Naive thymus-derived CD4-positive, alpha-beta T cell (primary cell): ENCODE results near the gene CDK9. TPM values are rescaled to one million over a fixed set of nuclear protein-coding genes. Genes with fewer than 3 reads are reported as not detected.
"Not testable (repeated sequence)": the region's sequence is repeated elsewhere in the genome, so short reads cannot be mapped to it uniquely, and the experiment has no call there.

ENCODE experiments used
- ATAC-seq: fragments of 150-1000 bp; cut with Tn5 transposase; 2 replicates; pipeline ENCODE4 v1.10.0; 2021; ENCODE audit warnings: mild to moderate bottlenecking, moderate library complexity
- CTCF ChIA-PET: fragments of 350-600 bp; sonication (Branson Sonifier 250); formaldehyde crosslinking; loops from one replicate; lab custom pipeline; 2021; ENCODE audit warnings: antibody characterized with exemption; lab: Charles Lee
- POLR2A ChIA-PET: fragments of 350-600 bp; sonication (Branson Sonifier 250); formaldehyde crosslinking; loops from one replicate; lab custom pipeline; 2021; ENCODE audit warnings: antibody characterized with exemption, inconsistent platforms; lab: Charles Lee
- DNase-seq, 9 donors: peaks; one replicate each; pipeline versions ENCODE4 v3.0.0 to v3.0.0-alpha.2; 2020 to 2022; ENCODE audit warnings: mixed read lengths in 1 of 9
- H3K27ac ChIP-seq: one replicate; pipeline ENCODE4 v1.7.0; 2013; ENCODE audit warnings: mild to moderate bottlenecking, low read depth, low read length, moderate library complexity
- H3K27me3 ChIP-seq, 2 donors: one replicate each; pipeline ENCODE4 v1.7.0; 2013; ENCODE audit warnings: low read length in 2 of 2, mild to moderate bottlenecking in 2 of 2, moderate library complexity in 2 of 2; ENCODE audit not compliant: control insufficient read depth in 2 of 2, insufficient read depth in 2 of 2
- H3K36me3 ChIP-seq, 3 experiments: 1 replicate in 2 of 3; 2 replicates in 1 of 3; pipeline ENCODE4 v1.7.0; 2013; ENCODE audit warnings: low read length in 3 of 3, mild to moderate bottlenecking in 3 of 3, moderate library complexity in 1 of 3; ENCODE audit not compliant: insufficient read depth in 3 of 3, control insufficient read depth in 2 of 3
- H3K4me1 ChIP-seq, 2 donors: one replicate each; pipeline ENCODE4 v1.7.0; 2013; ENCODE audit warnings: low read length in 2 of 2, mild to moderate bottlenecking in 2 of 2, moderate library complexity in 1 of 2; ENCODE audit not compliant: control insufficient read depth in 2 of 2, insufficient read depth in 2 of 2
- H3K4me3 ChIP-seq: 2 replicates; pipeline ENCODE4 v1.7.0; 2013; ENCODE audit warnings: mild to moderate bottlenecking, low read length
- H3K9me3 ChIP-seq, 3 experiments: 1 replicate in 2 of 3; 2 replicates in 1 of 3; pipeline ENCODE4 v1.7.0; 2013; ENCODE audit warnings: low read length in 3 of 3; ENCODE audit not compliant: control insufficient read depth in 2 of 3
- H3K27ac Mint-ChIP-seq, 9 donors: one replicate each; pipeline ENCODE4 v1.8.0; 2020 to 2022; ENCODE audit warnings: mixed read lengths in 9 of 9, mild to moderate bottlenecking in 8 of 9, moderate library complexity in 5 of 9, inconsistent platforms in 2 of 9
- H3K27me3 Mint-ChIP-seq, 5 donors: one replicate each; pipeline ENCODE4 v1.8.0; 2021 to 2022; ENCODE audit warnings: mixed read lengths in 5 of 5, mild to moderate bottlenecking in 1 of 5
- H3K36me3 Mint-ChIP-seq, 5 donors: one replicate each; pipeline ENCODE4 v1.8.0; 2020 to 2022; ENCODE audit warnings: mixed read lengths in 5 of 5, mild to moderate bottlenecking in 3 of 5, inconsistent platforms in 1 of 5
- H3K4me1 Mint-ChIP-seq, 7 donors: one replicate each; pipeline ENCODE4 v1.8.0; 2020 to 2022; ENCODE audit warnings: mixed read lengths in 7 of 7, mild to moderate bottlenecking in 3 of 7, inconsistent platforms in 1 of 7
- H3K4me3 Mint-ChIP-seq, 10 donors: one replicate each; pipeline ENCODE4 v1.8.0; 2020 to 2022; ENCODE audit warnings: mild to moderate bottlenecking in 10 of 10, mixed read lengths in 10 of 10, moderate library complexity in 6 of 10, inconsistent platforms in 2 of 10
- H3K9me3 Mint-ChIP-seq, 11 donors: one replicate each; pipeline ENCODE4 v1.8.0; 2020 to 2022; ENCODE audit warnings: mixed read lengths in 11 of 11, mild to moderate bottlenecking in 4 of 11, inconsistent platforms in 1 of 11, moderate library complexity in 1 of 11
- intact Hi-C, 2 donors: fragments of 100-400 bp; cut with micrococcal nuclease; formaldehyde crosslinking; loops; one replicate each; pipeline ENCODE4 v1.15.1; 2023
- polyA plus RNA-seq, 2 donors: library from polyadenylated mRNA; unstranded; fragments of 300-500 nt; fragmentation: Illumina TruSeq; gene quantifications; one replicate each; pipeline ENCODE4 v1.2.3, GENCODE V29; 2021
- total RNA-seq, 6 experiments: library from RNA in 5 of 6; stranded (reverse) in 5 of 6; gene quantifications; 1 replicate in 5 of 6; 2 replicates in 1 of 6; pipeline ENCODE4 v1.2.3 and lab custom pipeline; 2021 to 2026

CDK9 gene
- total and polyA plus RNA-seq, 7 experiments from 2014 or later, result 37.5 to 135 (median 120) TPM

- H3K27me3 Mint-ChIP-seq, result no peaks in the 10 kb centered on the region
- H3K27ac Mint-ChIP-seq, result peak overlapping the region in 1 of 9 donors; percentile 51
- ATAC-seq (no peak), DNase-seq (no peak)
- Histone ChIP-seq H3K4me3 (no peak overlapping the region), H3K36me3 (peaks cover 22 to 76% (median 26%) of the 10 kb centered on the region in 3 experiments), H3K27ac (no peak overlapping the region), H3K27me3 (no peaks in the 10 kb centered on the region), H3K4me1 (no peaks in the 10 kb centered on the region), H3K9me3 (no peaks in the 10 kb centered on the region)
- H3K4me3 Mint-ChIP-seq, result no peak overlapping the region
- peaks cover 5 to 23% (median 12%) of the 10 kb centered on the region in 7 donors for H3K4me1 Mint-ChIP-seq
- POLR2A ChIA-PET, result no interaction called here
- CTCF ChIA-PET, result interaction anchor here (1.1 kb wide), 1 partner anchor 168 kb away, joined by 3 read pairs; no protein-coding TSS in a partner anchor
- H3K36me3 Mint-ChIP-seq, result peaks cover 4 to 24% (median 6%) of the 10 kb centered on the region in 5 donors
- intact Hi-C loops, result no loop called here
- H3K9me3 Mint-ChIP-seq, result no peaks in the 10 kb centered on the region
These were observed 32.2 kb upstream of the CDK9 start for GRCh38 chr9:127753622-127754021.

- peaks cover 5 to 27% (median 13%) of the 10 kb centered on the region in 7 donors for H3K4me1 Mint-ChIP-seq
- Histone ChIP-seq H3K4me1 (no peaks in the 10 kb centered on the region), H3K36me3 (peaks cover 16 to 76% (median 23%) of the 10 kb centered on the region in 3 experiments), H3K27me3 (no peaks in the 10 kb centered on the region), H3K9me3 (no peaks in the 10 kb centered on the region), H3K27ac (no peak overlapping the region), H3K4me3 (no peak overlapping the region)
- ChIA-PET POLR2A (no interaction called here), CTCF (no interaction called here)
- peaks cover 4 to 26% (median 9%) of the 10 kb centered on the region in 5 donors for H3K36me3 Mint-ChIP-seq
- no peak for DNase-seq
- no peak overlapping the region for H3K4me3 Mint-ChIP-seq
- no peaks in the 10 kb centered on the region for H3K27me3 Mint-ChIP-seq
- intact Hi-C loops, result no loop called here
- no peaks in the 10 kb centered on the region for H3K9me3 Mint-ChIP-seq
- no peak overlapping the region for H3K27ac Mint-ChIP-seq
- no peak for ATAC-seq
These were observed 31.5 kb upstream of the CDK9 start for GRCh38 chr9:127754099-127755060.

GRCh38 chr9:127755061-127756060, 30.5 kb upstream of the CDK9 start:
- ChIA-PET POLR2A (interaction anchor here (1.5 kb wide), 1 partner anchor 28 kb away, joined by 5 read pairs; no protein-coding TSS in a partner anchor), CTCF (no interaction called here)
- Histone ChIP-seq H3K9me3 (no peaks in the 10 kb centered on the region), H3K36me3 (peaks cover 12 to 70% (median 19%) of the 10 kb centered on the region in 3 experiments), H3K27me3 (no peaks in the 10 kb centered on the region), H3K4me1 (no peaks in the 10 kb centered on the region), H3K27ac (no peak overlapping the region), H3K4me3 (no peak overlapping the region)
- H3K27ac Mint-ChIP-seq, result peak overlapping the region in 1 of 9 donors; percentile 47
- ATAC-seq (no peak), DNase-seq (no peak)
- no peaks in the 10 kb centered on the region for H3K27me3 Mint-ChIP-seq
- intact Hi-C loops, result no loop called here
- no peak overlapping the region for H3K4me3 Mint-ChIP-seq
- H3K4me1 Mint-ChIP-seq, result peaks cover 5 to 25% (median 11%) of the 10 kb centered on the region in 7 donors
- peaks cover 3 to 21% (median 7%) of the 10 kb centered on the region in 5 donors for H3K36me3 Mint-ChIP-seq
- no peaks in the 10 kb centered on the region for H3K9me3 Mint-ChIP-seq

GRCh38 chr9:127756233-127756632, 29.6 kb upstream of the CDK9 start:
- H3K27ac ChIP-seq, result no peak overlapping the region
- ChIA-PET CTCF (interaction anchor here (1.3 kb wide), 1 partner anchor 22 kb away, joined by 3 read pairs; the partner anchor contains the start of gene TOR2A), POLR2A (interaction anchor here (0.7 to 1.5 kb wide), 3 partner anchors 11 to 27 kb away, joined by 3 to 8 read pairs (median 5); no protein-coding TSS in a partner anchor)
- Mint-ChIP-seq H3K4me3 (no peak overlapping the region), H3K4me1 (peaks cover 5 to 21% (median 13%) of the 10 kb centered on the region in 7 donors), H3K9me3 (no peaks in the 10 kb centered on the region), H3K36me3 (peaks cover 0 to 18% (median 5%) of the 10 kb centered on the region in 5 donors), H3K27me3 (no peaks in the 10 kb centered on the region), H3K27ac (no peak overlapping the region)
- no peak for DNase-seq
- no peak overlapping the region for H3K4me3 ChIP-seq
- H3K4me1 ChIP-seq, result no peaks in the 10 kb centered on the region
- intact Hi-C loops, result no loop called here
- peaks cover 6 to 67% (median 11%) of the 10 kb centered on the region in 3 experiments for H3K36me3 ChIP-seq
- ATAC-seq, result no peak
- H3K9me3 ChIP-seq, result no peaks in the 10 kb centered on the region
- no peaks in the 10 kb centered on the region for H3K27me3 ChIP-seq

- H3K4me3 ChIP-seq, H3K9me3 Mint-ChIP-seq, intact Hi-C loops, H3K4me1 ChIP-seq, DNase-seq, H3K27me3 Mint-ChIP-seq, ATAC-seq, H3K4me3 Mint-ChIP-seq, H3K27ac Mint-ChIP-seq, H3K9me3 ChIP-seq, H3K27ac ChIP-seq, H3K27me3 ChIP-seq: not testable (repeated sequence)
- Mint-ChIP-seq H3K4me1 (peaks cover 5 to 17% (median 9%) of the 10 kb centered on the region in 7 donors), H3K36me3 (peaks cover 0 to 15% (median 0%) of the 10 kb centered on the region in 5 donors)
- peaks cover 4 to 67% (median 5%) of the 10 kb centered on the region in 3 experiments for H3K36me3 ChIP-seq
- POLR2A ChIA-PET, result interaction anchor here (0.7 to 1.5 kb wide), 3 partner anchors 10 to 27 kb away, joined by 3 to 8 read pairs (median 5); no protein-coding TSS in a partner anchor
- CTCF ChIA-PET, result interaction anchor here (1.3 kb wide), 1 partner anchor 22 kb away, joined by 3 read pairs; the partner anchor contains the start of gene TOR2A
These were observed 29.1 kb upstream of the CDK9 start for GRCh38 chr9:127756776-127757175.

GRCh38 chr9:127758843-127759242, 27.0 kb upstream of the CDK9 start:
- no peak overlapping the region for H3K4me3 ChIP-seq
- POLR2A ChIA-PET, result interaction anchor here (1.3 kb wide), 1 partner anchor 16 kb away, joined by 4 read pairs; no protein-coding TSS in a partner anchor
- H3K27ac ChIP-seq, result peak overlapping the region; percentile 14
- ATAC-seq (no peak), DNase-seq (no peak)
- intact Hi-C loops, result no loop called here
- H3K4me1 Mint-ChIP-seq, result peaks cover 14 to 23% (median 19%) of the 10 kb centered on the region in 7 donors
- H3K36me3 ChIP-seq, result peaks cover 4 to 61% (median 9%) of the 10 kb centered on the region in 3 experiments
- H3K4me3 Mint-ChIP-seq, result no peak overlapping the region
- peak overlapping the region in 6 of 9 donors; percentile 43 to 84 (median 59) for H3K27ac Mint-ChIP-seq
- H3K36me3 Mint-ChIP-seq, result peaks cover 0 to 16% (median 8%) of the 10 kb centered on the region in 5 donors
- H3K9me3 Mint-ChIP-seq, result no peaks in the 10 kb centered on the region
- H3K4me1 ChIP-seq, result no peaks in the 10 kb centered on the region
- H3K27me3 ChIP-seq, result no peaks in the 10 kb centered on the region
- no peaks in the 10 kb centered on the region for H3K9me3 ChIP-seq
- H3K27me3 Mint-ChIP-seq, result no peaks in the 10 kb centered on the region
- CTCF ChIA-PET, result interaction anchor here (1.9 kb wide), 1 partner anchor 14 kb away, joined by 6 read pairs; no protein-coding TSS in a partner anchor
